Parathyroid adenoma (tissue), 2 donors: ENCODE data around the gene TMEM231.
"Not testable (repeated sequence)": the region's sequence is repeated elsewhere in the genome, so short reads cannot be mapped to it uniquely, and the experiment has no call there.

Source experiments
- H2AFZ ChIP-seq: fragments of 300-600 bp; sonication (generic); one replicate; pipeline ENCODE4 v1.7.0; 2017; ENCODE audit warnings: antibody characterized with exemption, mild to moderate bottlenecking
- H3K27ac ChIP-seq: fragments of 300-600 bp; sonication (generic); one replicate; pipeline ENCODE4 v1.7.0; 2017
- H3K27me3 ChIP-seq: fragments of 300-600 bp; sonication (generic); one replicate; pipeline ENCODE4 v1.7.0; 2017; ENCODE audit warnings: low read length; ENCODE audit not compliant: control insufficient read depth, insufficient read depth
- H3K36me3 ChIP-seq: fragments of 300-600 bp; sonication (generic); one replicate; pipeline ENCODE4 v1.7.0; 2017; ENCODE audit warnings: low read length; ENCODE audit not compliant: control insufficient read depth, insufficient read depth
- H3K4me1 ChIP-seq: fragments of 300-600 bp; sonication (generic); one replicate; pipeline ENCODE4 v1.7.0; 2017; ENCODE audit warnings: control low read depth
- H3K4me2 ChIP-seq: fragments of 300-600 bp; sonication (generic); one replicate; pipeline ENCODE4 v1.7.0; 2017; ENCODE audit warnings: low read length
- H3K4me3 ChIP-seq: fragments of 300-600 bp; sonication (generic); one replicate; pipeline ENCODE4 v1.7.0; 2017; ENCODE audit warnings: low read depth, low read length
- H3K79me2 ChIP-seq: fragments of 300-600 bp; sonication (generic); one replicate; pipeline ENCODE4 v1.7.0; 2017; ENCODE audit warnings: control low read depth
- H3K9ac ChIP-seq: fragments of 300-600 bp; sonication (generic); one replicate; pipeline ENCODE4 v1.7.0; 2017; ENCODE audit warnings: mild to moderate bottlenecking
- H3K9me3 ChIP-seq: fragments of 300-600 bp; sonication (generic); one replicate; pipeline ENCODE4 v1.7.0; 2017; ENCODE audit warnings: low read length; ENCODE audit not compliant: control insufficient read depth
- TF ChIP-seq, protein P1 (sequence below): fragments of 300-600 bp; sonication (generic); IDR thresholded peaks from one replicate; pipeline ENCODE4 v1.7.0; 2017; ENCODE audit warnings: antibody characterized with exemption, mild to moderate bottlenecking
- donor health status: primary hyperparathyroidism.

TMEM231 gene

DNA sequence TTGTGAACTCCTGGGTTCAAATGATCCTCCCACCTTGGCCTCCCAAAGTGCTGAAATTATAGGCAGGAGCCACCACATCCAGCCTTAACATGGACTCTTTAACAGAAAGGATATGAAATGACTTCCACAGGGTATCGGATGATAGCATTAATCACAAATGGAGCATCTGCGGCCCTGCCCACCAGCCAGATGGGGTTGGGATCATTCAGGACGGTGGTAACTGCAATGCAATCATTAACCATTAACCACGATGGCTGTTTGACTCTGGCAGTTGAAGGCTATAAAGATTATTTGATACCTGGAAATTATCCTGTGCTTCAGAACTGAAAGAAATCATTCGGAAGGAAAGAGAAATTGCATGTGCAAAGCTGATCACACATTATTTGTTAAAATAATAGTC lies 14.8 kb downstream of the TMEM231 start:
- Histone ChIP-seq H3K9me3 (no peaks in the 10 kb centered on the region), H3K79me2 (no peaks in the 10 kb centered on the region), H3K9ac (no peak overlapping the region), H3K4me1 (no peaks in the 10 kb centered on the region), H3K27me3 (no peaks in the 10 kb centered on the region), H3K36me3 (no peaks in the 10 kb centered on the region), H2AFZ (no peak overlapping the region), H3K4me3 (no peak overlapping the region), H3K4me2 (no peak overlapping the region), H3K27ac (no peak overlapping the region)
- TF ChIP-seq, protein P1, sequence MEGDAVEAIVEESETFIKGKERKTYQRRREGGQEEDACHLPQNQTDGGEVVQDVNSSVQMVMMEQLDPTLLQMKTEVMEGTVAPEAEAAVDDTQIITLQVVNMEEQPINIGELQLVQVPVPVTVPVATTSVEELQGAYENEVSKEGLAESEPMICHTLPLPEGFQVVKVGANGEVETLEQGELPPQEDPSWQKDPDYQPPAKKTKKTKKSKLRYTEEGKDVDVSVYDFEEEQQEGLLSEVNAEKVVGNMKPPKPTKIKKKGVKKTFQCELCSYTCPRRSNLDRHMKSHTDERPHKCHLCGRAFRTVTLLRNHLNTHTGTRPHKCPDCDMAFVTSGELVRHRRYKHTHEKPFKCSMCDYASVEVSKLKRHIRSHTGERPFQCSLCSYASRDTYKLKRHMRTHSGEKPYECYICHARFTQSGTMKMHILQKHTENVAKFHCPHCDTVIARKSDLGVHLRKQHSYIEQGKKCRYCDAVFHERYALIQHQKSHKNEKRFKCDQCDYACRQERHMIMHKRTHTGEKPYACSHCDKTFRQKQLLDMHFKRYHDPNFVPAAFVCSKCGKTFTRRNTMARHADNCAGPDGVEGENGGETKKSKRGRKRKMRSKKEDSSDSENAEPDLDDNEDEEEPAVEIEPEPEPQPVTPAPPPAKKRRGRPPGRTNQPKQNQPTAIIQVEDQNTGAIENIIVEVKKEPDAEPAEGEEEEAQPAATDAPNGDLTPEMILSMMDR: no peak

DNA sequence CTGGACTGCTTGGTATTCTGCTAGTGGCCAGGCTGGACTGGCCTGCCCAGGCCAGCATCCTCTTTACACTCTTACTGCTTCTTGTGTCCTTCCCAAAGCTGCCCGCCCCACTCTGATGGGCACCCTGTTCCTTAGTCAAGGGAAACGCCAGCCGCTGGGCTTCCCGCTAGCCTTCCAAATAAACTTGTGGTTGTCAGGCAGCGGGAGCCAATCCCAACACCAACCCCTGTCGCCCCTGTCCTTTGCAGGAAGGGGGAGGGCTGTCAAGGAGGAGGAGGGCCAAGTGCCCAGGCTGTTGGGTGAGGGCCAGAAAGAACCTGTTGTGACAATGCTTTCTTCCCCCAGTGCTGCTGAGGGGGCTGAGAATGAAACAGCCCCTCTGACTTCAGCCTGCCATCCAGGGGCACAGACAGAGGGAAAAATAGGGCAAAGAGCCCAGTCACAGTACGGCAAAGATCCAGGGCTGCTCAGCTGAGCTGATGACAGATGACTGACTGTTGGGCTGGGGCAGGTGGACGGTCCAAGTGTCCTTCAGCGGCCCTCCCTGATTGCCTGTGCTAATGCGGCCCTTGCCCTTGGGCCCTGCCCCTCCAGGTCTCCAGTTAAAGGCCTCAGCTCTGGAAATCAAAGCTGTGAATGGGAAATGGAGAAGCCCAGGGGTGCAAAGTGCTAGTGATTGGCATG lies 17.0 kb downstream of the TMEM231 start:
- H3K27me3 ChIP-seq, H3K27ac ChIP-seq, H3K4me1 ChIP-seq, H3K79me2 ChIP-seq, H3K9me3 ChIP-seq, H3K4me3 ChIP-seq, H3K4me2 ChIP-seq, H3K36me3 ChIP-seq, H3K9ac ChIP-seq, H2AFZ ChIP-seq: not testable (repeated sequence)

DNA sequence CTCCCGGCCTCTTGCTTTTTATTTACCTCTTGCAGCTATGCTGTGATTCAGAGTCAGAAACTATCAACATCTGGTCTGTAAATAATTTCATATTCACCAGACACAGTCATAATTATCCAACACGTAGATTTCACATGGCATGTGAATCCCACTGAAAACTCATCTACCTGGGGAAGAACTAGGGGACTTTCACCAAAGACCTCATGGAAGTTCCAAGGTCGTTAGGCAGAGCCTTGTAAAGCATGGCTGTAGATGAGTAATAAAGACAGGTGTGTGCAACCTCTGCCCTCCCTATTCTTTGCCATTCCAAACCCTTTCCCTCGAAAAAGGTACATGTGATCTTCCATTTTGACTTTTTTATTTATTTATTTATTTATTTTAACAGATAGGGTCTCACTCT lies 18.3 kb downstream of the TMEM231 start:
- Histone ChIP-seq H2AFZ (no peak overlapping the region), H3K4me2 (no peak overlapping the region), H3K4me3 (no peak overlapping the region), H3K4me1 (no peaks in the 10 kb centered on the region), H3K36me3 (no peaks in the 10 kb centered on the region), H3K9ac (no peak overlapping the region), H3K27me3 (no peaks in the 10 kb centered on the region), H3K9me3 (no peaks in the 10 kb centered on the region), H3K79me2 (no peaks in the 10 kb centered on the region), H3K27ac (no peak overlapping the region)
- TF ChIP-seq, protein P1: no peak

DNA sequence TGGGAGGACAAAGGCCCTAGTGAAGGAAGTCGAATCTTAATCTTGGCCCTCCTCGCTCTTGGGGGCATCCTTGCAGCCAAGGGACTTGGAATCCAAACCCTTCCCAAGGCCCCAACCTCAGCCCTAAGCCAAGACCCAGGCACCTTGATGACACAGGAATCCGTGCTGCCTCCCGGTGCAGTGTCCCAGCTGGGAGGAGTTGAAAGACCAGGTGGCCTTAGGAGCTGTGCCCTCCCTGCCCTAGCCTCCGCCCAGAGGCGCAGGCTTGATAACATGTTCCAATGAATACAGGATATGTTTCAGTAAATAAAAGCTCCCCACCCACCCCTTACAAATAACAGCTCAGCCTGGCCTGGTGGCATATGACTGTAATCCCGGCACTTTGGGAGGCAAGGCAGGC lies 20.2 kb downstream of the TMEM231 start, which contains the start of gene CHST5:
Gene CHST5 (minus strand): TSS at position 208 of the 400 bp plus-strand sequence. CDS start 5,724 bp downstream, outside the sequence.
- no peaks in the 10 kb centered on the region for H3K27me3 ChIP-seq
- no peaks in the 10 kb centered on the region for H3K4me1 ChIP-seq
- H3K9me3 ChIP-seq: no peaks in the 10 kb centered on the region
- no peaks in the 10 kb centered on the region for H3K36me3 ChIP-seq
- TF ChIP-seq, protein P1: no peak
- H3K27ac ChIP-seq: no peak within 1 kb of the TSS
- H2AFZ ChIP-seq: no peak within 1 kb of the TSS
- H3K4me2 ChIP-seq: no peak within 1 kb of the TSS
- no peak within 1 kb of the TSS for H3K4me3 ChIP-seq
- H3K9ac ChIP-seq: no peak within 1 kb of the TSS
- H3K79me2 ChIP-seq: no peaks in the 10 kb centered on the region

DNA sequence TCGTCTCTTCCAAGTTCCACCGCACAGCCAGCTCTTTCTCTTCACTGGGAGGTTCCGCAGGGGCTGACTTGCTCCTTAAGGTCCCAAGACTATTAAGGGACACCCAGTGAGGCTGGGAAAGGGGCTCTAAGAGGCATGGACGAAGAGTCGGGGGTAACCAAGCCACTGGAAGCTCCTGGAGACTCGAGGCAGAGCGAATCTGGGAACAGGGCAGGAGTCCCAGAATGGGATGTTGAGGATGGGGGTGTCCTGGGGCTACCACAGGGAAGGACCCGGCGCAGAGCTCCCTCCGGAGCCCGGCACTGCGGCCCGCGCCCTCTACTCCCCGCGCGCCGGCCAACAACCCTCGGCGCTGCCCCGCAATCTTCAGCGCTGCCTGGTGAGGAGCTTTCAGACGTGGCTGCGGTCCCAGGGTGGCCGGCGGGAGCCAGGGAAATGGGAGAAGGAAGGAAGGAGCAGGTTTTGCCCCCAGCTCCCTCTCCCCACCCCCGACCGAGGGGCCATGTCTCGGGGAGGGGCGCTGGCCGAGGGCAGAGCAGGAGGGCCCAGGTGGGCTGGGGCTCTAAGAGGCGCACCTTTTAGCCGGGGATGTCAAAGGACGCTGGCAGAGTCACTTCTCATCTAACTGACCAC lies 20.7 kb downstream of the TMEM231 start:
- Histone ChIP-seq H3K4me2 (no peak overlapping the region), H3K4me3 (no peak overlapping the region), H3K9ac (no peak overlapping the region), H3K36me3 (no peaks in the 10 kb centered on the region), H3K4me1 (no peaks in the 10 kb centered on the region), H3K79me2 (no peaks in the 10 kb centered on the region), H3K27ac (no peak overlapping the region), H2AFZ (no peak overlapping the region), H3K9me3 (no peaks in the 10 kb centered on the region), H3K27me3 (no peaks in the 10 kb centered on the region)
- TF ChIP-seq, protein P1: no peak
